H54 (cell line): ENCODE results near the gene STKLD1.
"Not testable (repeated sequence)": the region's sequence is repeated elsewhere in the genome, so short reads cannot be mapped to it uniquely, and the experiment has no call there.

ENCODE experiments used
- DNase-seq: peaks from one replicate; pipeline ENCODE4 v3.0.0; 2011; ENCODE audit warnings: low spot score, mixed read lengths; ENCODE audit not compliant: insufficient read length
- FAIRE-seq: peaks from 3 replicates; lab custom pipeline; 2011; peaks lifted over from hg19 to GRCh38; lab: Jason Lieb, UNC
- POLR2A ChIP-seq: IDR thresholded peaks from 2 replicates; pipeline ENCODE4 v1.6.1; 2011; ENCODE audit warnings: low read depth, mild to moderate bottlenecking, low read length

The STKLD1 gene

GRCh38 chr9:133375724-133376654 lies at the start of gene STKLD1, which contains the start of gene SURF4:
Gene STKLD1, plus strand, starts transcription at chr9:133376366. Its CDS starts 108 bp downstream, at chr9:133376474.
Gene SURF4, minus strand, starts transcription at chr9:133376060. Its CDS starts 91 bp downstream, at chr9:133375969.
- DNase-seq: peak; percentile 100
- TF ChIP-seq POLR2A: peak; percentile 96
- no peak for FAIRE-seq

GRCh38 chr9:133327021-133327420 lies 49.1 kb upstream of the STKLD1 start:
- DNase-seq, FAIRE-seq: not testable (repeated sequence)

- no peak for TF ChIP-seq POLR2A
- DNase-seq: no peak
- FAIRE-seq: no peak
Measured at GRCh38 chr9:133327834-133328484, 48.2 kb upstream of the STKLD1 start.

GRCh38 chr9:133329306-133330156 lies 46.6 kb upstream of the STKLD1 start:
- not testable (repeated sequence) for DNase-seq, FAIRE-seq

GRCh38 chr9:133331221-133331620 lies 44.9 kb upstream of the STKLD1 start:
- no peak for DNase-seq
- TF ChIP-seq POLR2A: no peak
- no peak for FAIRE-seq

GRCh38 chr9:133331641-133332380 lies 44.4 kb upstream of the STKLD1 start:
- TF ChIP-seq POLR2A: no peak
- no peak for FAIRE-seq
- DNase-seq: no peak

GRCh38 chr9:133332381-133332730 lies 43.8 kb upstream of the STKLD1 start:
- no peak for TF ChIP-seq POLR2A
- FAIRE-seq (no peak), DNase-seq (no peak)

GRCh38 chr9:133333011-133333410 lies 43.2 kb upstream of the STKLD1 start:
- DNase-seq (no peak), FAIRE-seq (no peak)
- TF ChIP-seq POLR2A: no peak

- no peak for TF ChIP-seq POLR2A
- DNase-seq (no peak), FAIRE-seq (no peak)
Measured at GRCh38 chr9:133333566-133333965, 42.6 kb upstream of the STKLD1 start.

GRCh38 chr9:133334161-133334560 lies 42.0 kb upstream of the STKLD1 start:
- FAIRE-seq: no peak
- DNase-seq: no peak
- TF ChIP-seq POLR2A: no peak

GRCh38 chr9:133334888-133335287 lies 41.3 kb upstream of the STKLD1 start:
- not testable (repeated sequence) for DNase-seq, FAIRE-seq

- peak; percentile 93 for DNase-seq
- TF ChIP-seq POLR2A: peak; percentile 59
- FAIRE-seq: no peak
Measured at GRCh38 chr9:133335924-133336811, 40.0 kb upstream of the STKLD1 start, which contains the start of gene SURF6. Gene SURF6, minus strand, starts transcription at chr9:133336188. Its CDS starts 56 bp downstream, at chr9:133336132.

GRCh38 chr9:133339641-133340040 lies 36.5 kb upstream of the STKLD1 start:
- no peak for DNase-seq
- no peak for FAIRE-seq
- no peak for TF ChIP-seq POLR2A
